GM06990 (cell line): Measurements from ENCODE around the gene SEC22A.

Experiments used
- DNase-seq: peaks from one replicate; pipeline ENCODE4 v3.0.0-alpha.2; 2011; ENCODE audit not compliant: insufficient read length; ENCODE audit errors: extremely low read depth
- H3K27me3 ChIP-seq: replicated peaks from 2 replicates; pipeline ENCODE4 v1.6.0; 2011; ENCODE audit warnings: low read length; ENCODE audit not compliant: control insufficient read depth, insufficient read depth
- H3K36me3 ChIP-seq: 2 replicates; pipeline ENCODE4 v1.5.1; 2011; ENCODE audit warnings: low read length; ENCODE audit not compliant: control insufficient read depth, insufficient read depth
- H3K4me3 ChIP-seq: replicated peaks from 2 replicates; pipeline ENCODE4 v1.5.1; 2011; ENCODE audit warnings: low read depth, mild to moderate bottlenecking, control low read depth, low read length
- TF ChIP-seq, protein P1 (sequence below): IDR thresholded peaks from 2 replicates; pipeline ENCODE4 v1.5.1; 2011; ENCODE audit warnings: low read length, control low read depth, mild to moderate bottlenecking, inconsistent platforms; ENCODE audit not compliant: insufficient read depth, poor library complexity, severe bottlenecking

Gene SEC22A

GRCh38 chr3:123310186-123310585 is 108.4 kb downstream of the SEC22A start:
- Histone ChIP-seq H3K4me3 (no peak overlapping the region), H3K36me3 (no peaks in the 10 kb centered on the region), H3K27me3 (peaks cover 1% of the 10 kb centered on the region)
- DNase-seq, result no peak
- TF ChIP-seq, protein P1, sequence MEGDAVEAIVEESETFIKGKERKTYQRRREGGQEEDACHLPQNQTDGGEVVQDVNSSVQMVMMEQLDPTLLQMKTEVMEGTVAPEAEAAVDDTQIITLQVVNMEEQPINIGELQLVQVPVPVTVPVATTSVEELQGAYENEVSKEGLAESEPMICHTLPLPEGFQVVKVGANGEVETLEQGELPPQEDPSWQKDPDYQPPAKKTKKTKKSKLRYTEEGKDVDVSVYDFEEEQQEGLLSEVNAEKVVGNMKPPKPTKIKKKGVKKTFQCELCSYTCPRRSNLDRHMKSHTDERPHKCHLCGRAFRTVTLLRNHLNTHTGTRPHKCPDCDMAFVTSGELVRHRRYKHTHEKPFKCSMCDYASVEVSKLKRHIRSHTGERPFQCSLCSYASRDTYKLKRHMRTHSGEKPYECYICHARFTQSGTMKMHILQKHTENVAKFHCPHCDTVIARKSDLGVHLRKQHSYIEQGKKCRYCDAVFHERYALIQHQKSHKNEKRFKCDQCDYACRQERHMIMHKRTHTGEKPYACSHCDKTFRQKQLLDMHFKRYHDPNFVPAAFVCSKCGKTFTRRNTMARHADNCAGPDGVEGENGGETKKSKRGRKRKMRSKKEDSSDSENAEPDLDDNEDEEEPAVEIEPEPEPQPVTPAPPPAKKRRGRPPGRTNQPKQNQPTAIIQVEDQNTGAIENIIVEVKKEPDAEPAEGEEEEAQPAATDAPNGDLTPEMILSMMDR, result no peak

- TF ChIP-seq, protein P1, result no peak
- Histone ChIP-seq H3K27me3 (peaks cover 1% of the 10 kb centered on the region), H3K4me3 (no peak overlapping the region), H3K36me3 (no peaks in the 10 kb centered on the region)
- DNase-seq, result no peak
These were observed 109.0 kb downstream of the SEC22A start for GRCh38 chr3:123310741-123311140.

DNA sequence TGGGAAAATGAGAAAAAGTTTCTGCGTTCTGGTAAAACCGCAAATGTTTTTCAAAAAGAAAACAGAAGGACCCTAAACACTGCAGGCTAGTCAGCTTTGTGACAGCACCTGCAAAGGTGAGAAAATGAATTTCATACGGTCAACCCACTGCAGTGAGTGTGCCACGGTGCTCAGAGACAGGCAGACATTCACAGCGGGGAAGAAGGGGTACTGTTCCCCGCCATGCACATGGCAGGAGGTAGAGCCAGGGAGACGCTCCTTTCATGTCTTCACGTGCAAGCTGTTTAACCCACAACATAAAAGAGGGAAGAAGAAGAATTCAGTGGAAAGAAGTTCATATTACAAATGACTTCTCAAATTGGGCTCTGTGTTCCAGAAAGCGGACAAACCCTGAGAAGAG is 109.5 kb downstream of the SEC22A start:
- TF ChIP-seq, protein P1, result no peak
- no peak overlapping the region for H3K4me3 ChIP-seq

GRCh38 chr3:123312331-123313265 is 110.9 kb downstream of the SEC22A start:
- Histone ChIP-seq H3K4me3 (no peak overlapping the region), H3K27me3 (peaks cover 1% of the 10 kb centered on the region), H3K36me3 (no peaks in the 10 kb centered on the region)
- TF ChIP-seq, protein P1, result no peak
- no peak for DNase-seq

More for the DNA sequence above, 109.5 kb downstream of the SEC22A start:
- Histone ChIP-seq H3K27me3 (peaks cover 1% of the 10 kb centered on the region), H3K36me3 (no peaks in the 10 kb centered on the region)
- no peak for DNase-seq

DNA sequence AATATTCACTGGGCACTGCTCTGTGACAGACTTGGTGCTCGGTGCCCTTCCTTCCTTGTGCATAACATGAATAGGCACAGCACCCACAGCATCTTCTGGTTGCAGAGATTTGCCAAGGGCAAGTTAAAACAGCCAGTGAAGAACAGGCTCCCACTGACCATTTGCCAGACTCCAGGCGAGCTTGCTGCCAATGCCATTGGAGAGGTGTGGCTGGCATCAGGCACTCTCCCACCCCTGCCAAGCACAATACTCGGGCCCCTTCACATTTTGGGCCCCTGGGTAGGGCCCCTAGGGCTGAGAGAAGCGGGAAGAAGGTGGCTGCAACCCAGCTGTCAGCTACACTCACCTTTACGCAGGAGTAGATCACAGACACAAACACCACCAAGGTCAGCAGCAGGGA is 112.1 kb downstream of the SEC22A start:
- Histone ChIP-seq H3K4me3 (no peak overlapping the region), H3K36me3 (no peaks in the 10 kb centered on the region), H3K27me3 (peaks cover 3% of the 10 kb centered on the region)
- TF ChIP-seq, protein P1, result no peak
- no peak for DNase-seq
